H1 (cell line): ENCODE data around the gene ADCYAP1. TPM values are rescaled to one million over a fixed set of nuclear protein-coding genes. Genes with fewer than 3 reads are reported as not detected.

Experiments
- CTCF ChIA-PET: fragments of 300-600 bp; sonication (Branson Sonifier 250); formaldehyde crosslinking; loops from one replicate; lab custom pipeline; 2021; ENCODE audit not compliant: partially characterized antibody; lab: Charles Lee
- POLR2A ChIA-PET: fragments of 300-600 bp; sonication (Branson Sonifier 250); formaldehyde crosslinking; loops from one replicate; lab custom pipeline; 2021; ENCODE audit warnings: inconsistent platforms; ENCODE audit not compliant: partially characterized antibody; lab: Charles Lee
- DNase-seq, 2 experiments: peaks; one replicate each; pipeline versions ENCODE4 v3.0.0 to v3.0.0-alpha.2; 2010 to 2022; ENCODE audit warnings: low spot score in 2 of 2, low read depth in 1 of 2, mixed read lengths in 1 of 2
- FAIRE-seq: peaks from 2 replicates; lab custom pipeline; 2011; peaks lifted over from hg19 to GRCh38; lab: Jason Lieb, UNC
- H2AFZ ChIP-seq: 2 replicates; pipeline ENCODE4 v1.8.1; 2012; ENCODE audit warnings: low read length, inconsistent platforms
- H2AK5ac ChIP-seq: 2 replicates; pipeline ENCODE4 v1.6.1; 2013; ENCODE audit warnings: low read depth, low read length
- H2BK120ac ChIP-seq: replicated peaks from 2 replicates; pipeline ENCODE3; 2013; ENCODE audit warnings: low read depth, low read length, inconsistent platforms
- H2BK12ac ChIP-seq: 2 replicates; pipeline ENCODE4 v1.6.1; 2013; ENCODE audit warnings: low read depth, low read length
- H2BK15ac ChIP-seq: 2 replicates; pipeline ENCODE4 v1.6.1; 2013; ENCODE audit warnings: low read length
- H2BK20ac ChIP-seq: 2 replicates; pipeline ENCODE4 v1.6.1; 2013; ENCODE audit warnings: low read length
- H2BK5ac ChIP-seq: 2 replicates; pipeline ENCODE4 v1.6.1; 2013; ENCODE audit warnings: low read depth, low read length
- H3K14ac ChIP-seq: 2 replicates; pipeline ENCODE4 v1.6.1; 2013; ENCODE audit warnings: inconsistent platforms; ENCODE audit not compliant: insufficient read length
- H3K18ac ChIP-seq: 2 replicates; pipeline ENCODE4 v1.6.1; 2013; ENCODE audit warnings: low read length; ENCODE audit errors: extremely low read depth
- H3K23ac ChIP-seq: 2 replicates; pipeline ENCODE4 v1.6.1; 2013; ENCODE audit warnings: inconsistent platforms; ENCODE audit not compliant: insufficient read length
- H3K23me2 ChIP-seq: 2 replicates; pipeline ENCODE4 v1.6.1; 2013; ENCODE audit warnings: low read depth, low read length
- H3K27ac ChIP-seq: 2 replicates; pipeline ENCODE4 v1.6.1; 2011; ENCODE audit warnings: low read depth, low read length, inconsistent platforms
- H3K27me3 ChIP-seq, 4 experiments: replicated peaks in 1 of 4; 1 replicate in 1 of 4; 2 replicates in 3 of 4; pipeline versions ENCODE4 v1.6.1 to v1.8.1; 2011 to 2013; ENCODE audit warnings: low read length in 3 of 4, mild to moderate bottlenecking in 3 of 4, inconsistent platforms in 2 of 4, mixed read lengths in 2 of 4, moderate library complexity in 1 of 4; ENCODE audit not compliant: control insufficient read depth in 3 of 4, insufficient read depth in 3 of 4; ENCODE audit errors: extremely low read depth in 1 of 4
- H3K36me3 ChIP-seq, 4 experiments: 2 replicates each; pipeline versions ENCODE4 v1.6.1 to v1.8.1; 2011 to 2013; ENCODE audit warnings: mild to moderate bottlenecking in 4 of 4, low read length in 3 of 4, moderate library complexity in 2 of 4, control low read depth in 1 of 4, inconsistent platforms in 1 of 4; ENCODE audit not compliant: insufficient read depth in 4 of 4, control insufficient read depth in 2 of 4
- H3K4ac ChIP-seq: replicated peaks from 2 replicates; pipeline ENCODE3; 2013; ENCODE audit warnings: low read length, low read depth, mixed read lengths, inconsistent platforms; ENCODE audit not compliant: insufficient read length
- H3K4me1 ChIP-seq, 4 experiments: replicated peaks in 1 of 4; 1 replicate in 1 of 4; 2 replicates in 3 of 4; pipeline versions ENCODE4 v1.6.1 to v1.8.1; 2011 to 2013; ENCODE audit warnings: low read length in 3 of 4, inconsistent platforms in 2 of 4, mixed read lengths in 1 of 4; ENCODE audit not compliant: insufficient read depth in 4 of 4, control insufficient read depth in 3 of 4
- H3K4me2 ChIP-seq, 2 experiments: 2 replicates each; pipeline versions ENCODE4 v1.6.1 to v1.8.1; 2011 to 2013; ENCODE audit warnings: low read depth in 2 of 2, low read length in 2 of 2, control low read depth in 1 of 2, inconsistent platforms in 1 of 2, mild to moderate bottlenecking in 1 of 2; ENCODE audit not compliant: insufficient read depth in 1 of 2
- H3K4me3 ChIP-seq, 4 experiments: fragments of 200-600, 300-600 bp in 1 of 4; sonication (generic), shearing (Covaris generic), sonication (Bioruptor Twin) in 1 of 4; 2 replicates each; pipeline versions ENCODE4 v1.5.1 to v1.8.1; 2011 to 2016; ENCODE audit warnings: low read length in 4 of 4, low read depth in 3 of 4, control low read depth in 2 of 4, inconsistent platforms in 2 of 4, mild to moderate bottlenecking in 2 of 4, mixed read lengths in 1 of 4, moderate library complexity in 1 of 4; ENCODE audit not compliant: insufficient read depth in 2 of 4; ENCODE audit errors: extremely low read depth in 1 of 4
- H3K56ac ChIP-seq: replicated peaks from 2 replicates; pipeline ENCODE3; 2013; ENCODE audit warnings: low read depth, mild to moderate bottlenecking, mixed read lengths, low read length, inconsistent platforms; ENCODE audit not compliant: insufficient read length
- H3K79me1 ChIP-seq: 2 replicates; pipeline ENCODE4 v1.6.1; 2013; ENCODE audit warnings: low read depth, low read length, control low read depth
- H3K79me2 ChIP-seq, 2 experiments: 2 replicates each; pipeline versions ENCODE4 v1.6.1 to v1.8.1; 2012 to 2013; ENCODE audit warnings: low read length in 2 of 2, mild to moderate bottlenecking in 2 of 2, inconsistent platforms in 1 of 2; ENCODE audit not compliant: insufficient read depth in 2 of 2, control insufficient read depth in 1 of 2
- H3K9ac ChIP-seq, 4 experiments: replicated peaks in 1 of 4; 1 replicate in 1 of 4; 2 replicates in 3 of 4; pipeline versions ENCODE4 v1.6.1 to v1.8.1; 2011 to 2013; ENCODE audit warnings: low read depth in 3 of 4, low read length in 3 of 4, control low read depth in 2 of 4, mild to moderate bottlenecking in 2 of 4, moderate library complexity in 2 of 4, inconsistent platforms in 1 of 4; ENCODE audit errors: extremely low read depth in 1 of 4
- H3K9me3 ChIP-seq, 2 experiments: 2 replicates each; pipeline versions ENCODE4 v1.6.1 to v1.8.1; 2012 to 2013; ENCODE audit warnings: mild to moderate bottlenecking in 2 of 2, moderate library complexity in 2 of 2, control low read depth in 1 of 2, inconsistent platforms in 1 of 2, low read depth in 1 of 2, low read length in 1 of 2, mixed read lengths in 1 of 2; ENCODE audit not compliant: insufficient read depth in 2 of 2
- H4K20me1 ChIP-seq, 2 experiments: replicated peaks in 1 of 2; 2 replicates each; pipeline versions ENCODE3 to v1.8.1; 2011 to 2013; ENCODE audit warnings: inconsistent platforms in 2 of 2, low read length in 2 of 2, mild to moderate bottlenecking in 1 of 2; ENCODE audit not compliant: insufficient read depth in 2 of 2, control insufficient read depth in 1 of 2
- H4K5ac ChIP-seq: 2 replicates; pipeline ENCODE4 v1.6.1; 2013; ENCODE audit warnings: low read length, low read depth, mixed read lengths, inconsistent platforms; ENCODE audit not compliant: insufficient read length
- H4K8ac ChIP-seq: 2 replicates; pipeline ENCODE4 v1.8.0; 2013; ENCODE audit warnings: mild to moderate bottlenecking, moderate library complexity, low read length, inconsistent platforms; ENCODE audit not compliant: insufficient read depth; ENCODE audit errors: extremely low read depth
- H4K91ac ChIP-seq: replicated peaks from 2 replicates; pipeline ENCODE3; 2013; ENCODE audit warnings: low read length, mixed read lengths, inconsistent platforms; ENCODE audit not compliant: insufficient read length
- BCL11A ChIP-seq, 2 experiments: IDR thresholded peaks; one replicate each; pipeline ENCODE4 v1.6.1; 2011; ENCODE audit warnings: low read depth in 2 of 2, low read length in 2 of 2, mild to moderate bottlenecking in 2 of 2
- CBX5 ChIP-seq: fragments of 300-800, 300-1000 bp; sonication (generic); IDR thresholded peaks from 2 replicates; pipeline ENCODE4 v1.7.1; 2016; ENCODE audit warnings: antibody characterized with exemption, low read length, low read depth
- CREB1 ChIP-seq: IDR thresholded peaks from 2 replicates; pipeline ENCODE4 v1.6.1; 2012; ENCODE audit warnings: inconsistent platforms
- CTBP2 ChIP-seq: IDR thresholded peaks from 2 replicates; pipeline ENCODE4 v1.7.0; 2011; ENCODE audit warnings: borderline replicate concordance, mild to moderate bottlenecking, moderate library complexity, mixed read lengths, low read length; ENCODE audit not compliant: insufficient read depth, insufficient read length
- E2F6 ChIP-seq: IDR thresholded peaks from 2 replicates; pipeline ENCODE4 v1.6.1; 2012; ENCODE audit warnings: inconsistent platforms
- JUN ChIP-seq: IDR thresholded peaks from 2 replicates; pipeline ENCODE4 v1.6.1; 2011; ENCODE audit warnings: low read depth, mild to moderate bottlenecking, improper control_type of control experiment, low read length
- KDM4A ChIP-seq: IDR thresholded peaks from one replicate; pipeline ENCODE4 v1.7.1; 2012; ENCODE audit warnings: low read depth, mild to moderate bottlenecking, moderate library complexity, low read length, inconsistent platforms; ENCODE audit not compliant: severe bottlenecking
- KDM5A ChIP-seq: fragments of 200-600 bp; IDR thresholded peaks from 2 replicates; pipeline ENCODE4 v1.7.1; 2012; ENCODE audit warnings: mild to moderate bottlenecking, low read length, inconsistent platforms, mixed read lengths
- NRF1 ChIP-seq: IDR thresholded peaks from 2 replicates; pipeline ENCODE4 v1.6.1; 2011; ENCODE audit warnings: mild to moderate bottlenecking, low read depth, low read length, improper control_type of control experiment
- POLR2A ChIP-seq, 2 experiments: IDR thresholded peaks; 1 replicate in 1 of 2; 2 replicates in 1 of 2; pipeline ENCODE4 v1.6.1; 2011; ENCODE audit warnings: low read depth in 2 of 2, low read length in 2 of 2, mild to moderate bottlenecking in 2 of 2; ENCODE audit errors: control extremely low read depth in 1 of 2
- RNF2 ChIP-seq: fragments of 200-900, 300-1000 bp; sonication (generic); IDR thresholded peaks from 2 replicates; pipeline ENCODE4 v1.7.1; 2016; ENCODE audit warnings: borderline replicate concordance, low read depth, mild to moderate bottlenecking, antibody characterized with exemption, low read length; ENCODE audit not compliant: poor library complexity, severe bottlenecking; ENCODE audit errors: missing control alignments
- RXRA ChIP-seq: IDR thresholded peaks from 2 replicates; pipeline ENCODE4 v1.6.1; 2011; ENCODE audit warnings: low read depth, mild to moderate bottlenecking, low read length, moderate library complexity; ENCODE audit not compliant: insufficient read depth
- SP1 ChIP-seq: IDR thresholded peaks from 2 replicates; pipeline ENCODE4 v1.6.1; 2011; ENCODE audit warnings: low read depth, low read length
- TAF7 ChIP-seq: optimal IDR thresholded peaks from 2 replicates; pipeline ENCODE3; 2011; ENCODE audit warnings: low read depth, mild to moderate bottlenecking, inconsistent platforms, low read length, moderate library complexity, borderline replicate concordance
- WGBS, 2 experiments: shearing (Covaris generic) in 1 of 2; methylation state at CpG; one replicate each; pipeline versions ENCODE4 v1.1.6 to v1.1.7; 2013 to 2015; ENCODE audit warnings: low lambda C conversion rate in 2 of 2, mixed read lengths in 2 of 2, inconsistent platforms in 1 of 2, low coverage in 1 of 2, missing lambda C conversion rate in 1 of 2; ENCODE audit not compliant: insufficient replicate concordance in 2 of 2, insufficient coverage in 1 of 2, insufficient read length in 1 of 2; ENCODE audit errors: extremely low coverage in 1 of 2, missing lambda C conversion rate in 1 of 2; 5-methylcytosine and 5-hydroxymethylcytosine counted together
- polyA plus RNA-seq, 7 experiments: library from polyadenylated mRNA; depleted of rRNA in 3 of 7; stranded (reverse) in 5 of 7; unstranded in 2 of 7; fragments of >200 nt in 5 of 7; fragments of 200-250 nt in 2 of 7; gene quantifications; 1 replicate in 5 of 7; 2 replicates in 1 of 7; 4 replicates in 1 of 7; pipeline versions ENCODE4 v1.2.1 to v1.2.3, GENCODE V29; 2011 to 2013; ENCODE audit warnings: missing spikeins in 2 of 7, mixed read lengths in 2 of 7
- total RNA-seq: library from RNA; stranded (reverse); fragmentation: NEBNext Ultra II Directional; extraction: Animal tissue kit (Norgen Biotek cat#: 25700); gene quantifications from 2 replicates; pipeline ENCODE4 v1.2.1, GENCODE V29; 2021

The ADCYAP1 gene
- total and polyA plus RNA-seq, 2 of the 8 experiments (the other 6 are each of a cell fraction or from before 2014, with no cell fraction given), result 0.02 TPM; not detected in 1

- no peak overlapping the region for H2BK5ac ChIP-seq
- no peak overlapping the region for H3K56ac ChIP-seq
- 90% methylated on average over 2 of the region's 2 CpGs; no CpG with 5 or more reads in 1 of the 2 experiments for WGBS, 2 experiments
- no peak overlapping the region for H3K18ac ChIP-seq
- H3K23me2 ChIP-seq, result no peaks in the 10 kb centered on the region; the same call in 1 of the 2 replicates
- CTCF ChIA-PET, result interaction anchor here (1.3 kb wide), 1 partner anchor 175 kb away, joined by 3 read pairs; no protein-coding TSS in a partner anchor
- POLR2A ChIA-PET, result no interaction called here
- DNase-seq (no peak), FAIRE-seq (no peak)
- no peak overlapping the region for H3K23ac ChIP-seq
- H2AFZ ChIP-seq, result no peak overlapping the region
- H2BK120ac ChIP-seq, result no peak overlapping the region
- no peak overlapping the region for H2BK20ac ChIP-seq
- no peaks in the 10 kb centered on the region for H3K36me3 ChIP-seq
- no peaks in the 10 kb centered on the region for H3K4me1 ChIP-seq
- H3K79me1 ChIP-seq, result no peaks in the 10 kb centered on the region
- H2AK5ac ChIP-seq, result no peak overlapping the region
- H3K9me3 ChIP-seq, result no peaks in the 10 kb centered on the region
- no peak overlapping the region for H3K4ac ChIP-seq
- TF ChIP-seq KDM4A (no peak), E2F6 (no peak), CBX5 (no peak), JUN (no peak), BCL11A (IDR thresholded peaks at IDR 0.05; ENCODE audit: low read depth in 2 of 2, low read length in 2 of 2) (no peak), TAF7 (no peak), CREB1 (no peak), RNF2 (no peak), CTBP2 (no peak), RXRA (no peak), POLR2A (IDR thresholded peaks at IDR 0.05; ENCODE audit: control extremely low read depth in 1 of 2, low read depth in 2 of 2, low read length in 2 of 2) (no peak), KDM5A (no peak), NRF1 (no peak), SP1 (no peak)
- TF ChIP-seq, all 59 proteins: peak for 0
- Histone ChIP-seq H2BK12ac (no peak overlapping the region), H2BK15ac (no peak overlapping the region), H3K14ac (no peak overlapping the region), H3K4me2 (no peak overlapping the region), H3K27me3 (no peaks in the 10 kb centered on the region; a peak in 1 of 7 replicates), H4K5ac (no peak overlapping the region), H3K9ac (no peak overlapping the region), H3K27ac (no peak overlapping the region), H4K91ac (no peak overlapping the region), H3K4me3 (no peak overlapping the region), H4K20me1 (no peaks in the 10 kb centered on the region), H4K8ac (no peak overlapping the region), H3K79me2 (no peaks in the 10 kb centered on the region)
Measured at GRCh38 chr18:887716-888115, 17.0 kb upstream of the ADCYAP1 start.
